Kidney (tissue), 14 donors: ENCODE results near the gene SARM1. TPM values are rescaled to one million over a fixed set of nuclear protein-coding genes. Genes with fewer than 3 reads are reported as not detected.
"Not testable (repeated sequence)": the region's sequence is repeated elsewhere in the genome, so short reads cannot be mapped to it uniquely, and the experiment has no call there.

Source experiments
- DNase-seq, 5 donors: peaks; one replicate each; pipeline ENCODE4 v3.0.0-alpha.2; 2013 to 2020
- FAIRE-seq: peaks from 2 replicates; lab custom pipeline; 2012; peaks lifted over from hg19 to GRCh38; lab: Jason Lieb, UNC
- H3K27ac ChIP-seq, 2 donors: one replicate each; pipeline ENCODE4 v1.7.0; 2013; ENCODE audit warnings: low read depth in 2 of 2, low read length in 2 of 2, inconsistent platforms in 1 of 2
- H3K27me3 ChIP-seq: one replicate; pipeline ENCODE4 v1.7.1; 2013; ENCODE audit warnings: low read length, inconsistent platforms; ENCODE audit not compliant: control insufficient read depth, insufficient read depth
- H3K36me3 ChIP-seq, 3 donors: one replicate each; pipeline versions ENCODE4 v1.7.0 to v1.7.1; 2013; ENCODE audit warnings: low read length in 3 of 3, control low read depth in 1 of 3, inconsistent platforms in 1 of 3; ENCODE audit not compliant: insufficient read depth in 3 of 3, control insufficient read depth in 2 of 3
- H3K4me1 ChIP-seq, 3 donors: one replicate each; pipeline versions ENCODE4 v1.7.0 to v1.7.1; 2013; ENCODE audit warnings: low read length in 3 of 3, inconsistent platforms in 1 of 3, low read depth in 1 of 3; ENCODE audit not compliant: control insufficient read depth in 2 of 3, insufficient read depth in 2 of 3
- H3K4me3 ChIP-seq, 3 donors: one replicate each; pipeline versions ENCODE4 v1.7.0 to v1.8.1; 2013; ENCODE audit warnings: low read length in 3 of 3, control low read depth in 1 of 3, inconsistent platforms in 1 of 3
- H3K9ac ChIP-seq, 3 donors: one replicate each; pipeline versions ENCODE4 v1.7.0 to v1.7.1; 2013; ENCODE audit warnings: low read length in 3 of 3, control low read depth in 1 of 3, inconsistent platforms in 1 of 3
- H3K9me3 ChIP-seq, 3 donors: one replicate each; pipeline versions ENCODE4 v1.7.0 to v1.7.1; 2013; ENCODE audit warnings: low read length in 3 of 3, control low read depth in 1 of 3, inconsistent platforms in 1 of 3; ENCODE audit not compliant: control insufficient read depth in 2 of 3, insufficient read depth in 1 of 3
- intact Hi-C: fragments of 100-400 bp; cut with DNase I; formaldehyde crosslinking; loops from one replicate; pipeline ENCODE4 v1.11.1; 2022
- polyA plus RNA-seq: library from polyadenylated mRNA; stranded (reverse); fragments of 350-450 nt; fragmentation: Illumina TruSeq; extraction: RNeasy Lipid Tissue Mini Kit (QIAGEN cat#74804); gene quantifications from one replicate; pipeline ENCODE4 v1.2.3, GENCODE V29; 2014; ENCODE audit warnings: low read depth, low replicate concordance; ENCODE audit not compliant: insufficient read depth
- total RNA-seq: library from RNA; stranded (reverse); fragmentation: NEBNext Ultra II Directional; extraction: Animal tissue kit (Norgen Biotek cat#: 25700); gene quantifications from one replicate; pipeline ENCODE4 v1.2.1, GENCODE V29; 2021
- TF ChIP-seq, protein P1 (sequence below): IDR thresholded peaks from 3 replicates; pipeline ENCODE4 v1.5.1; 2012; ENCODE audit warnings: mild to moderate bottlenecking, moderate library complexity, borderline replicate concordance; ENCODE audit not compliant: insufficient read depth; ENCODE audit errors: extremely low read depth
- donor health status: control.
- donor health status: control.
- donor health status: control.
- donor health status: control.
- donor health status: control.
- donor health status: DM: yes; HTN: yes; CAD: no.
- donor health status: Normal renal cell carcinoma (clear cell type).

Gene SARM1
- total and polyA plus RNA-seq, 2 donors from 2014 or later, result 10.4 to 23.8 TPM

DNA sequence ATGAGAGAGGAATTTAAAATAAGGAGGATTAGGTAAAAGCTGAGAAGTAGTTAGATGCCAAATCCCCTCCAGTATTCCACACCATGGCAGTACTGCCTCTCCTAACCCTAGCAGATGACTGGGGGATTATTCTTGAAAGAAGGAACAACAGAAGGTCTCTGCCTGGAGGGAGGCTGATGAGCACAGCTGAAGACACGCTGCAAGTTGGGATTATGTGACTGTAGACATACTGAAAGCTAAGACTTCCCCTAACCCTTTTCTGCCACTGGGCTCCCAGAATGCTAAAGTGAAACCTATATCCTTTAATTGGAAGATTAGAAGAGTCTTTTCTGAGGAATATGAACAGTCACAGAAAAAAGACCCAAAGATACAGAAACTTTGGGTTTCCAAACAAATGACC lies 62.2 kb downstream of the SARM1 start:
- Histone ChIP-seq H3K27me3 (no peaks in the 10 kb centered on the region), H3K4me3 (no peak overlapping the region), H3K27ac (no peak overlapping the region), H3K36me3 (no peaks in the 10 kb centered on the region), H3K4me1 (no peaks in the 10 kb centered on the region), H3K9ac (no peak overlapping the region), H3K9me3 (no peaks in the 10 kb centered on the region)
- no peak for DNase-seq
- no peak for FAIRE-seq
- TF ChIP-seq, protein P1, sequence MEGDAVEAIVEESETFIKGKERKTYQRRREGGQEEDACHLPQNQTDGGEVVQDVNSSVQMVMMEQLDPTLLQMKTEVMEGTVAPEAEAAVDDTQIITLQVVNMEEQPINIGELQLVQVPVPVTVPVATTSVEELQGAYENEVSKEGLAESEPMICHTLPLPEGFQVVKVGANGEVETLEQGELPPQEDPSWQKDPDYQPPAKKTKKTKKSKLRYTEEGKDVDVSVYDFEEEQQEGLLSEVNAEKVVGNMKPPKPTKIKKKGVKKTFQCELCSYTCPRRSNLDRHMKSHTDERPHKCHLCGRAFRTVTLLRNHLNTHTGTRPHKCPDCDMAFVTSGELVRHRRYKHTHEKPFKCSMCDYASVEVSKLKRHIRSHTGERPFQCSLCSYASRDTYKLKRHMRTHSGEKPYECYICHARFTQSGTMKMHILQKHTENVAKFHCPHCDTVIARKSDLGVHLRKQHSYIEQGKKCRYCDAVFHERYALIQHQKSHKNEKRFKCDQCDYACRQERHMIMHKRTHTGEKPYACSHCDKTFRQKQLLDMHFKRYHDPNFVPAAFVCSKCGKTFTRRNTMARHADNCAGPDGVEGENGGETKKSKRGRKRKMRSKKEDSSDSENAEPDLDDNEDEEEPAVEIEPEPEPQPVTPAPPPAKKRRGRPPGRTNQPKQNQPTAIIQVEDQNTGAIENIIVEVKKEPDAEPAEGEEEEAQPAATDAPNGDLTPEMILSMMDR, result no peak
- intact Hi-C loops, result no loop called here

DNA sequence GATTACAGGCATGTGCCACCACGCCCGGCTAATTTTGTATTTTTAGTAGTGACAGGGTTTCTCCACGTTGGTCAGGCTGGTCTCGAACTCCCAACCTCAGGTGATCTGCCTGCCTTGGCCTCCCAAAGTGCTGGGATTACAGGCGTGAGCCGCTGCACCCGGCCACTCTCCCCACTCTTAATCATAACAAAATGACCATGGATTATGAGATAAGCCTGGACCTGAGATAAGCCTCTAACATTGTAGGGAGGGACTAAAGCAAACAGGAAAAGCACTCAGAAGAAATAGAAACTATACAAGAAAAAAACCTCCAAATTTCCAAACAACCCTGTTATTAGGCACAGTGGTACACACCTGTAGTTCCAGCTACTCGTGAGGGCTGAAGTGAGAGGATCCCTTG lies 62.8 kb downstream of the SARM1 start:
- H3K4me3 ChIP-seq, FAIRE-seq, H3K27ac ChIP-seq, H3K9ac ChIP-seq, H3K9me3 ChIP-seq, H3K27me3 ChIP-seq, intact Hi-C loops, H3K36me3 ChIP-seq, DNase-seq, H3K4me1 ChIP-seq: not testable (repeated sequence)

DNA sequence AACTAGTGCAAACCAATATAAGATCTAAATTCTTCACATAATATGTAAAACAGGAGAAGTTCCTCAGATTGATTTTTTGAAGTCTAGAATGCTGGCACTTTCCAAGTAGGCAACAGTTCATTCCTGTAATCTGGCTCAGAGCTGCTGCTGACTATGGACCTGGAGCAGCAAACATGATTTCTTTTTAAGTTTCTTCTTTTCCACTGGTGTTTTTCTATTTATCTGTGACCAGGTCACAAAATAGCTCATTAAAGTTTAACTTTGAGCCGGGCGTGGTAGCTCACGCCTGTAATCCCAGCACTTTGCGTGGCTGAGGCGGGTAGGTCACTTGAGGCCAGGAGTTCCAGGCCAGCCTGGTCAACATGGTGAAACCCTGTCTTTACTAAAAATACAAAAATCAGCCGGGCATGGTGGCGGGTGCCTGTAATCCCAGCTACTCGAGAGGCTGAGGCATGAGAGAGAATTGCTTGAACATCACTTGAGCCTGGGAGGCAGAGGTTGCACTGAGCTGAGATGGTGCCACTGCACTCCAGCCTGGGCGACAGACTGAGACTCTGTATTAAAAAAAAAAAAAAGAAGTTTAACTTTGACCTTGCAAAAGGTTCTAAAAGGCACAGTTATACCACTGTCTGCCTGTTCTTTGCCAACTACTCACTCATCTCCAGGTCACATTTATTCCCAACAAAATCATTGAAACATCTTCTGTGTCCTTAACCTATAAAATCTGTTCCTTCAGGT lies 72.6 kb downstream of the SARM1 start:
- no peaks in the 10 kb centered on the region for H3K36me3 ChIP-seq
- no peaks in the 10 kb centered on the region for H3K27me3 ChIP-seq
- no peaks in the 10 kb centered on the region for H3K4me1 ChIP-seq
- no peak for DNase-seq
- intact Hi-C loops, result no loop called here
- H3K9me3 ChIP-seq, result no peaks in the 10 kb centered on the region
- no peak overlapping the region for H3K4me3 ChIP-seq
- no peak overlapping the region for H3K27ac ChIP-seq
- TF ChIP-seq, protein P1, result no peak
- H3K9ac ChIP-seq, result no peak overlapping the region
- FAIRE-seq, result no peak

DNA sequence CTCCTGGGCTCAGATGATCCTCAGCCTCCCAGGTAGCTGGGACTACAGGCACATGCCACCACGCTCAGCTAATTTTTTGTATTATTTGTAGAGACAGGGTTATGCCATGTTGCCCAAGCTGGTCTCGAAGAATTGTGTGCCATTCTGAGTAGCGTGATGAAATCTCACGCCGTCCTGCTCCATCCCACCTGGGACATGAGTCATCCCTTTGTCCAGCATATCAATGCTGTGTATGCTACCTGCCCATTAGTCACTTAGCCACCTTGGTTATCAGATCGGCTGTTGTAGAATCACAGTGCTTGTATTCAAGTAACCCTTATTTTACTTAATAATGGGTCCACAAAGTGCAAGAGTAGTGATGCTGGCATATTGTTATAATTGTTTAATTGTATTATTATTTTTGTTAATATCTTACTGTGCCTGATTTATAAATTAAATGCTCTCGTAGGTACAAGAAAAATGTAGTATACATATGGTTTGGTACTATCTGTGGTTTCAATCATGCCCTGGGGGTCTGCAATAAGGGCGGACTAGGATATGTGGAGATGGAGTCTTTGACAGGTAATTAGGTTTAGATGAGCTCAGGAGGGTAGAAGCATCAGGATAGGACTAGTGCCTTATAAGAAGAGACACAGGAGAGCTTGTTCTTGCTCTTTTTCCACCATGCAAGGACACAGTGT lies 75.4 kb downstream of the SARM1 start:
- TF ChIP-seq, protein P1, result no peak
- intact Hi-C loops, result no loop called here
- Histone ChIP-seq H3K4me3 (no peak overlapping the region), H3K36me3 (no peaks in the 10 kb centered on the region), H3K27me3 (no peaks in the 10 kb centered on the region), H3K9me3 (no peaks in the 10 kb centered on the region), H3K9ac (no peak overlapping the region), H3K27ac (no peak overlapping the region), H3K4me1 (no peaks in the 10 kb centered on the region)
- FAIRE-seq, result no peak
- DNase-seq, result no peak
